Measurements from ENCODE around the gene PRR11.
"Not testable (repeated sequence)": the region's sequence is repeated elsewhere in the genome, so short reads cannot be mapped to it uniquely, and the experiment has no call there.

Gene PRR11

GRCh38 chr17:59221159-59221847 is 65.8 kb downstream of the PRR11 start:
- peak in 1 of 2 donors; percentile 2 for DNase-seq

GRCh38 chr17:59223813-59224212 is 68.3 kb downstream of the PRR11 start:
- no peak for DNase-seq

- not testable (repeated sequence) for DNase-seq
These were observed 73.0 kb downstream of the PRR11 start for GRCh38 chr17:59228588-59228987.

GRCh38 chr17:59230764-59231163 is 75.2 kb downstream of the PRR11 start:
- DNase-seq = no peak

GRCh38 chr17:59234631-59235030 is 79.1 kb downstream of the PRR11 start:
- DNase-seq = no peak

- DNase-seq = no peak
These were observed 83.4 kb downstream of the PRR11 start for GRCh38 chr17:59238906-59239305.

- no peak for DNase-seq
These were observed 88.5 kb downstream of the PRR11 start for GRCh38 chr17:59244081-59244480.
